ENCODE results near the gene OR8H3.
"Not testable (repeated sequence)": the region's sequence is repeated elsewhere in the genome, so short reads cannot be mapped to it uniquely, and the experiment has no call there.

OR8H3 gene, protein sequence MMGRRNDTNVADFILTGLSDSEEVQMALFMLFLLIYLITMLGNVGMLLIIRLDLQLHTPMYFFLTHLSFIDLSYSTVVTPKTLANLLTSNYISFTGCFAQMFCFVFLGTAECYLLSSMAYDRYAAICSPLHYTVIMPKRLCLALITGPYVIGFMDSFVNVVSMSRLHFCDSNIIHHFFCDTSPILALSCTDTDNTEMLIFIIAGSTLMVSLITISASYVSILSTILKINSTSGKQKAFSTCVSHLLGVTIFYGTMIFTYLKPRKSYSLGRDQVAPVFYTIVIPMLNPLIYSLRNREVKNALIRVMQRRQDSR

DNA sequence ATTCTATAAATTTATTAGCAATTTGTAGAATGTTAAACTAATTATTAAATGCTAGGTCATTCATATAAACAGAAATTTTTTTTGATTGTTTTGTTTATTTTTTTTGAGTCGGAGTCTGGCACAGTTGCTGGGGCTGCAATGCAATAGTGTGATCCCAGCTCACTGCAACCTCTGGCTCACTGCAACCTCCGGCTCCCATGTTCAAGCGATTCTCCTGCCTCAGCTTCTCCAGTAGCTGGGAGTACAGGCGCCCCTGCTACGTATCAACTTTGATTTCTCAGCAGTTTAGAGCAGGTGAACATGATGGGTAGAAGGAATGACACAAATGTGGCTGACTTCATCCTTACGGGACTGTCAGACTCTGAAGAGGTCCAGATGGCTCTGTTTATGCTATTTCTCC, at the start of gene OR8H3:
Gene OR8H3, plus strand, starts transcription at position 301 of the 400 bp plus-strand sequence. Its CDS starts 0 bp downstream, at position 301.
- Mint-ChIP-seq H3K4me1 (ENCODE audit: low read depth) (no peaks in the 10 kb centered on the region), H3K36me3 (ENCODE audit: low read depth) (no peaks in the 10 kb centered on the region), H3K4me3 (no peak within 1 kb of the TSS), H3K27ac (no peak within 1 kb of the TSS), H3K9me3 (peaks cover 20% of the 10 kb centered on the region), H3K27me3 (no peaks in the 10 kb centered on the region)
- intact Hi-C loops (cut with micrococcal nuclease), result no loop called here

DNA sequence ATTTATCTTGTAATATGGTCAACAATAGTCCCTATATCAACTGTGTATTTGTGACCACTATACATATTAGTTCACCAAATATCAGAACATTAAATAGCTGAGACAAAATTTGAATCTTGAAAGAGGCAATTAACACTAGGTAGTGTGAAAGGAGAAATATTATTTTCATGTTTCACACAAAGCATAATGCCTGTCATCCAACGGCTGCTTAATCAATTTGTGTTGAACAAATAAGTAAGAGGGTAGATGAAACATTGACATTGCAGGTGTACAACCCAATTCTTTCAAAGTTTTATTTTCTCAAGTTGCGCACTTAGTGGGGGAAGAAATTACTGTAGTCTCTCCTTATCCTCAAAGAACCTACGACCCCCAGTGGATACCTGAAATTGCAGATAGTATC, 32.5 kb upstream of the OR8H3 start:
- no peaks in the 10 kb centered on the region for H3K9me3 Mint-ChIP-seq
- H3K27ac Mint-ChIP-seq, result no peak overlapping the region
- H3K4me3 Mint-ChIP-seq, result no peak overlapping the region
- no peaks in the 10 kb centered on the region for H3K36me3 Mint-ChIP-seq (ENCODE audit: low read depth)
- H3K27me3 Mint-ChIP-seq, result no peaks in the 10 kb centered on the region
- intact Hi-C loops (cut with micrococcal nuclease), result no loop called here
- H3K4me1 Mint-ChIP-seq (ENCODE audit: low read depth), result no peaks in the 10 kb centered on the region

DNA sequence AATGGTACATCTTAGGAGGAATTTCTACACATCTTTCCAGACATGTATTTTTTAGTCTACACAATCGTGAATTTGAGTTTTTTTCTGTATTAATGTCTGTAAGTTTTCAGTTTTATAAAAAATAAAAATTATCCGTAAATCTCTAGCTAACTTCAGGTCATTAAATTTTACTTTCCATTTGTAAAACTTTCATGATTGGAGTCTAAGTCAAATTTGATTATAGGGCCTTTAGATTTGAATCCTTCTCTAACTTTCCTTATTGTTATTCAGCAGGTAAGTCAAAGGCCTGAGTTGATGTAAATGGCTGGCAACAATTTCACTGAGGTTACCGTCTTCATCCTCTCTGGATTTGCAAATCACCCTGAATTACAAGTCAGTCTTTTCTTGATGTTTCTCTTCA, 29.2 kb upstream of the OR8H3 start, which contains the start of gene OR8I2:
Gene OR8I2, plus strand, starts transcription at position 301 of the 400 bp plus-strand sequence. Its CDS starts 0 bp downstream, at position 301.
- no peak within 1 kb of the TSS for H3K4me3 Mint-ChIP-seq
- H3K27me3 Mint-ChIP-seq, result no peaks in the 10 kb centered on the region
- H3K9me3 Mint-ChIP-seq, result no peaks in the 10 kb centered on the region
- no peak within 1 kb of the TSS for H3K27ac Mint-ChIP-seq
- no peaks in the 10 kb centered on the region for H3K4me1 Mint-ChIP-seq (ENCODE audit: low read depth)
- H3K36me3 Mint-ChIP-seq (ENCODE audit: low read depth), result no peaks in the 10 kb centered on the region
- intact Hi-C loops (cut with micrococcal nuclease), result no loop called here

DNA sequence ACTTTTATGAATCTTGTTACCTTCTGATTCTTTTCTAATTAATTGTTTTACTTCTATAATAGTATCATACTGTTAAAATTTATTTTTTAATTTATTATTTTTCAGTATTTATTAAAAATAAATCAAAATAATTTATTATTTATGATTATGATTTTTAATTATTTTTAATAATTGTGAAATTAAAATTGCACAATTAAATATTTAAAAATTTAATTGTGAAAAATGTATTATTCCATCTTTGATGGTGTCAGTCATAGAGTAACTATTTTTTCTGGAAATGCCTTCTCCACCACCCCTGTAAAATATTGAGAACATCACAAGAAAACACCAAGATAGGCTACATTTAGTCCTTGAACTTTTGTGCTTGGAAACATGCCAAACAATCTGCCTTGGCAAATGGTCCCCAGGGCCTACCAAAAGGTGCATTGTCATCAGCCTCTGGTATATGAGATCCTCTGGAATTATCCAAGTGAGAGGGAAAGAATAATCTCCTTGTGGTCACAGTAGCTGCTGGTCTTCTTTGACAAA, 18.9 kb upstream of the OR8H3 start, which contains the start of gene OR8H2:
Gene OR8H2, plus strand, starts transcription at position 478 of the 528 bp plus-strand sequence. CDS start 1,356 bp downstream, outside the sequence.
- peaks cover 33% of the 10 kb centered on the region for H3K9me3 Mint-ChIP-seq
- intact Hi-C loops (cut with micrococcal nuclease), result no loop called here
- H3K4me1 Mint-ChIP-seq (ENCODE audit: low read depth), result no peaks in the 10 kb centered on the region
- no peaks in the 10 kb centered on the region for H3K36me3 Mint-ChIP-seq (ENCODE audit: low read depth)
- no peaks in the 10 kb centered on the region for H3K27me3 Mint-ChIP-seq
- no peak within 1 kb of the TSS for H3K4me3 Mint-ChIP-seq
- no peak within 1 kb of the TSS for H3K27ac Mint-ChIP-seq

DNA sequence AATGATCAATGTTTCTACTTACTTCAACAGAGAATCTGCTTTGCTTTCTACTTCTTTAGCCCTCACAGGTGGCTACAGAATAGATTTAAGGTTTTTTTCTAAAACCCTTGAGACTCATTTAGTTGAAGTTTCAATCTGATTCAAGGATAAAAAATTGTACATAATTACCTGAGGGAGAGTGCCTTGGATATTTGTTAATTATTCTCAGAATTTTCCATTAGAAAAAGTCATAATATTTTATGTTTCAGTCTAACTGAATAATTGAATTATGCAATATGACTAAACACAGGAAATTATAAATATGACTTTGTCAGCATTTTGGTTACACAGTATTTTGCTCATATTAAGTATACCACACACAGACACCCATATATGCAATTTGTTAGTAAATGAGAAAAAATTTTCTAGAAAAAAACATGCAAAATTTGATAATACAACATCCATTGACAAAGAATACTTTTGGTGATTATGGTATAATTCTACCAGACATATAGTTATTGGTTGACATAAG, 18.0 kb downstream of the OR8H3 start, which contains the start of gene OR8J3:
Gene OR8J3, minus strand, starts transcription at position 51 of the 511 bp plus-strand sequence. CDS start 2,483 bp downstream, outside the sequence.
- peaks cover 15% of the 10 kb centered on the region for H3K9me3 Mint-ChIP-seq
- no peaks in the 10 kb centered on the region for H3K4me1 Mint-ChIP-seq (ENCODE audit: low read depth)
- no peak within 1 kb of the TSS for H3K4me3 Mint-ChIP-seq
- H3K27me3 Mint-ChIP-seq, result no peaks in the 10 kb centered on the region
- no peaks in the 10 kb centered on the region for H3K36me3 Mint-ChIP-seq (ENCODE audit: low read depth)
- no peak within 1 kb of the TSS for H3K27ac Mint-ChIP-seq
- intact Hi-C loops (cut with micrococcal nuclease), result no loop called here

DNA sequence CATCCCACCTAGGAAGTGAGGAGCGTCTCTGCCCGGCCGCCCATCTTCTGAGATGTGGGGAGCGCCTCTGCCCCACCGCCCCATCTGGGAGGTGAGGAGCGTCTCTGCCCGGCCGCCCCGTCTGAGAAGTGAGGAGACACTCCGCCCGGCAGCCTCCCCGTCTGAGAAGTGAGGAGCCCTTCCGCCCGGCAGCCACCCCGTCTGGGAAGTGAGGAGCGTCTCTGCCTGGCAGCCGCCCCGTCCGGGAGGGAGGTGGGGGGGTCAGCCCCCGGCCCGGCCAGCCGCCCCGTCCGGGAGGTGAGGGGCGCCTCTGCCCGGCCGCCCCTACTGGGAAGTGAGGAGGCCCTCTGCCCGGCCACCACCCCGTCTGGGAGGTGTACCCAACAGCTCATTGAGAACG, 21.5 kb downstream of the OR8H3 start:
- intact Hi-C loops (cut with micrococcal nuclease); H3K36me3 Mint-ChIP-seq (ENCODE audit: low read depth); H3K4me1 Mint-ChIP-seq (ENCODE audit: low read depth); H3K27ac Mint-ChIP-seq; H3K27me3 Mint-ChIP-seq; H3K4me3 Mint-ChIP-seq: not testable (repeated sequence)
- H3K9me3 Mint-ChIP-seq, result peaks cover 16% of the 10 kb centered on the region

DNA sequence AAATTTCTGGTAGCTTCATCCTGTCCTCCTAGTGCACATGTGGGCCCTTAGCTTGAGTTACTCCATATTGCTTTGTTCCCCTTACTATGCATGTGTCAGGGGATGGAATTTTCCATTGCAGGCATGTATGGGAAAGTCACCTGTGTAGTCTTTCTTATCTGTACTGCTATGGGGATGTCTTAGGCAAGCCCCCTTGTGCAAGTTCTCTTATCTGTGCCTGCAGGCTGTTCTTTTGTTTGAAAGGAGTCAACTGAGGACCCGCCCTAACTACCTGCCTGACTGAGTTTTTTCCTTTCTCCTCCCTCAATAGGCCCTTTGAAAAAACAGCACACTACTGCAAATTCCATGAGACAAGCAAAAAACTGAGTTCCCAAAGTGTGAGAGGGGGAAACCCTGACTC, 29.2 kb downstream of the OR8H3 start:
- no peaks in the 10 kb centered on the region for H3K27me3 Mint-ChIP-seq
- H3K4me3 Mint-ChIP-seq, result no peak overlapping the region
- no peaks in the 10 kb centered on the region for H3K36me3 Mint-ChIP-seq (ENCODE audit: low read depth)
- intact Hi-C loops (cut with micrococcal nuclease), result no loop called here
- no peaks in the 10 kb centered on the region for H3K4me1 Mint-ChIP-seq (ENCODE audit: low read depth)
- H3K27ac Mint-ChIP-seq, result no peak overlapping the region
- peaks cover 70% of the 10 kb centered on the region for H3K9me3 Mint-ChIP-seq

DNA sequence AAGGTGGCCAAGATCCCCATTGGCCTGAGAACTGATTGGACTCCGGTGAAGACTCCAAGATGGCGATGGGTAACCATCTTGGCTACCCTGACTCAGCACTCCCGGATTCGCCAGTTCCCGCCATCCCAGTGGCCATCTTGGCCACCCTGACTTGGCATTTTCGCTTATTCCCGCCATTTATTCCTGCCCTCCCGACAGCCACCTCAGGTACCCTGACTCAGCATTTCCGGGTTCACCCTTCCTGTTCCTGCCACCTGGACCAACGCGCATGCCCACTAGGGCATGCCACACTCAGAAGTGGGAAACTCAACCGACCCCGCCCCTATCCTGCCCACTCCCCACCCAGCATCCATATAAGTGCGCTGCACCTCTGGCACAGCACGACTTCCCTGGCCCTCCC, 30.2 kb downstream of the OR8H3 start:
- no peak overlapping the region for H3K4me3 Mint-ChIP-seq
- H3K36me3 Mint-ChIP-seq (ENCODE audit: low read depth), result no peaks in the 10 kb centered on the region
- no peaks in the 10 kb centered on the region for H3K27me3 Mint-ChIP-seq
- H3K27ac Mint-ChIP-seq, result no peak overlapping the region
- no peaks in the 10 kb centered on the region for H3K4me1 Mint-ChIP-seq (ENCODE audit: low read depth)
- intact Hi-C loops (cut with micrococcal nuclease), result no loop called here
- H3K9me3 Mint-ChIP-seq, result peaks cover 80% of the 10 kb centered on the region

DNA sequence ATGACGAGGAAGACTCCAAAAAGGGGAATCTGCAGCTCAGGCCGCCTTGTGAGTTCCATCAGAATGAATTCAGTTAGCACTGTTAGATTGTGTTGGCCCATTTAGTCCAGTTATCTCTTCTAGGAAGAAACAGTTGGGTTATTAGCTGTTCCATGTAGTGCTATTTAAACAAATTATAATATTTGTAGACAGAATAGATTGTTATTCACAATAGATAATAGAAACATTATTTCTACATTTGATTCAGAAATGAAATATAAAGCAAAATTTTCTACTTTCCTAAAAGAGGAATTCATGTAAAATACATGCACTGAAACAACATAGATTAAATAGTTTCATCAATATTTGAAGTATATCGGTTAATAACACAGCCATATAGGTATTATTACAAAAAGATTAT, 38.0 kb downstream of the OR8H3 start, which contains the start of gene OR8K5:
Gene OR8K5, minus strand, starts transcription at position 101 of the 400 bp plus-strand sequence. Its CDS starts 0 bp downstream, at position 101.
- Mint-ChIP-seq H3K9me3 (peaks cover 32% of the 10 kb centered on the region), H3K4me3 (no peak within 1 kb of the TSS), H3K4me1 (ENCODE audit: low read depth) (no peaks in the 10 kb centered on the region), H3K36me3 (ENCODE audit: low read depth) (no peaks in the 10 kb centered on the region), H3K27me3 (no peaks in the 10 kb centered on the region), H3K27ac (no peak within 1 kb of the TSS)
- intact Hi-C loops (cut with micrococcal nuclease), result no loop called here

DNA sequence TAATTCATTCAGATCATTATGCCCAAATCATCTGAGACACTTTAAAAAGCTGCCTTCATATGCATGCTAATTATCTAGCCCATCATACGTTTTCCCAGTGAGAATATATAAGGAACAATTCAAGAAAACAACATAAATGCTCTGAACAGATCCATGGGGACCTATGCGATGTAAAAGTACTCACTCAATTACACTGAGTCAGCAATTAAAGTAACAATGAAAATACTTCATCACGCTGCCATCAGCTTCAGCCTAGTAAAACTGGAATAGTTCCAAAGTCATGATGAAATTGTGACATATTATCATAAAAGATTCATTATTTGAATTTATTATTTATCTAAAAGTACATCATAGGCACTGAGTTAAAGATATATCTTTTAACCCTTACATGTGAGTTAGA, 41.6 kb downstream of the OR8H3 start:
- Mint-ChIP-seq H3K4me3 (no peak overlapping the region), H3K27me3 (no peaks in the 10 kb centered on the region), H3K27ac (no peak overlapping the region), H3K4me1 (ENCODE audit: low read depth) (no peaks in the 10 kb centered on the region), H3K9me3 (peaks cover 15% of the 10 kb centered on the region), H3K36me3 (ENCODE audit: low read depth) (no peaks in the 10 kb centered on the region)
- intact Hi-C loops (cut with micrococcal nuclease), result no loop called here

DNA sequence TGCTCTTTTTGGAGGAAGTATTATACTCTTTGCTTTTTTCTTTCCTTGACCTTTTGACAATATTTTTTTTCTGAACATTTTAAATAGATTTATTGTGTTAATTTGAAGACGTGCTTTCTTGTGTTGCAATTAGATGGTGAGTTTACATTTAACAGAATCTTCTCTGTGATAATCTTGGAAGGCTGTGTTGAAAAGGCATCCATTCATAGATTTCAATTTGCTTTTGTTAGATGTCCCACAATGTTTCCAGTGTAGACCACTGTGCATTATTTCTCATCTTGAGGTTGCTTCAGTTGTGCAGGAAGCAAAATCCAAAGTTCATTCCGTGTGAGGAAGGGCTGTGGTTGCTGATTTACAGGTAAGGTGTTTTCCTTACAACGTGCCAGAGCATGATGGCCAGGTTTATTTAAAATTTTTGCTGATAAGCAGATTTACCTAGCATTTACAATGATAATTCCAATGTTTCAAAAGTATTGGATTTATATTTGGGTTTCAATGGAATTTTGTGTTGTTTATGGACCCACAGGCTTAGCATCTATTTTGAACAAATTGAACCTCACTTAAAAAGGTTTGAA, 50.2 kb downstream of the OR8H3 start:
- Mint-ChIP-seq H3K4me3 (no peak overlapping the region), H3K27me3 (no peaks in the 10 kb centered on the region), H3K27ac (no peak overlapping the region), H3K4me1 (ENCODE audit: low read depth) (no peaks in the 10 kb centered on the region), H3K9me3 (peaks cover 18% of the 10 kb centered on the region), H3K36me3 (ENCODE audit: low read depth) (no peaks in the 10 kb centered on the region)
- intact Hi-C loops (cut with micrococcal nuclease), result no loop called here
